ENCODE measurements around the gene UBTF. TPM values are rescaled to one million over a fixed set of nuclear protein-coding genes. Genes with fewer than 3 reads are reported as not detected.

UBTF gene
- total and polyA plus RNA-seq, 2 donors (not counting 3 experiments of a cell fraction or from before 2014, with no cell fraction given), result 14.7 to 84.7 TPM

GRCh38 chr17:44188576-44189403, 30.7 kb downstream of the UBTF start:
- TF ChIP-seq MYC (IDR thresholded peaks at IDR 0.05; ENCODE audit: low read depth, low read length) (no peak), GATA2 (IDR thresholded peaks at IDR 0.05; ENCODE audit: insufficient read depth, insufficient read length, low read depth, low read length) (no peak), MAX (IDR thresholded peaks at IDR 0.05; ENCODE audit: insufficient read depth, insufficient read length) (no peak), EZH2 (IDR thresholded peaks at IDR 0.05; ENCODE audit: borderline replicate concordance, low read depth, low read length, severe bottlenecking) (no peak), FOS (IDR thresholded peaks at IDR 0.05; ENCODE audit: borderline replicate concordance, insufficient read depth, low read length) (no peak), CTCF (IDR thresholded peaks at IDR 0.05; ENCODE audit: extremely low read depth in 1 of 2, insufficient read depth in 1 of 2, low read depth in 1 of 2, low read length in 2 of 2) (no peak), POLR2A (IDR thresholded peaks at IDR 0.05; ENCODE audit: low read depth, low read length) (no peak), POLR2AphosphoS5 (IDR thresholded peaks at IDR 0.05; ENCODE audit: insufficient read depth, low read depth, low read length) (no peak), JUN (IDR thresholded peaks at IDR 0.05; ENCODE audit: borderline replicate concordance, insufficient read depth, insufficient read length, low read depth) (no peak)
- peaks cover 13% of the 10 kb centered on the region for H3K4me1 ChIP-seq (ENCODE audit: control insufficient read depth, extremely low read depth, insufficient read depth, low read length)
- no peaks in the 10 kb centered on the region for H4K20me1 ChIP-seq (replicated peaks; ENCODE audit: control insufficient read depth, extremely low read depth, insufficient read depth, low read length)
- no peak overlapping the region for H3K4me3 ChIP-seq (replicated peaks in 1 of 3; ENCODE audit: insufficient read depth in 1 of 3, low read depth in 1 of 3, low read length in 3 of 3)
- H3K9me1 ChIP-seq (replicated peaks; ENCODE audit: control insufficient read depth, extremely low read depth, insufficient read depth, low read length), result no peaks in the 10 kb centered on the region
- H3K27ac ChIP-seq (ENCODE audit: insufficient read depth, low read depth, low read length), result no peak overlapping the region
- H3K79me2 ChIP-seq (ENCODE audit: control insufficient read depth, insufficient read depth, low read length), result peaks cover 33% of the 10 kb centered on the region
- no peak overlapping the region for H3K9ac ChIP-seq (replicated peaks; ENCODE audit: extremely low read depth, insufficient read depth, low read length)
- H3K4me2 ChIP-seq (ENCODE audit: insufficient read depth, low read length), result no peak overlapping the region
- DNase-seq (ENCODE audit: low read depth, low spot score), result no peak
- no peaks in the 10 kb centered on the region for H3K9me3 ChIP-seq (replicated peaks; ENCODE audit: control insufficient read depth, insufficient read depth, low read length)
- no TSS peak for BruUV-seq (replicated peaks)
- H2AFZ ChIP-seq (ENCODE audit: low read depth, low read length), result no peak overlapping the region
- H3K27me3 ChIP-seq (ENCODE audit: control insufficient read depth in 2 of 2, insufficient read depth in 2 of 2, low read length in 2 of 2), result no peaks in the 10 kb centered on the region
- peaks cover 0 to 19% of the 10 kb centered on the region in 2 experiments for H3K36me3 ChIP-seq (ENCODE audit: control insufficient read depth in 2 of 2, extremely low read depth in 1 of 2, insufficient read depth in 2 of 2, low read length in 2 of 2)
- dilution Hi-C loops (cut with MboI; ENCODE audit: extremely low pct_ligation_motif_present, low sequenced_read_pairs), result no loop called here
- ChIA-PET CTCF (no interaction called here), POLR2A (no interaction called here)
- intact Hi-C loops (cut with micrococcal nuclease), result loop anchor here (5.0 kb wide), 1 partner anchor 116 kb away; the partner anchor contains the start of gene G6PC3
- FAIRE-seq, result no peak
